Kidney glomerular epithelial cell (primary cell): Measurements from ENCODE around the gene KCNQ2.
"Not testable (repeated sequence)": the region's sequence is repeated elsewhere in the genome, so short reads cannot be mapped to it uniquely, and the experiment has no call there.

Experiments
- DNase-seq: peaks from one replicate; lab custom pipeline; 2025; lab: John Stamatoyannopoulos, UW

Gene KCNQ2

DNA sequence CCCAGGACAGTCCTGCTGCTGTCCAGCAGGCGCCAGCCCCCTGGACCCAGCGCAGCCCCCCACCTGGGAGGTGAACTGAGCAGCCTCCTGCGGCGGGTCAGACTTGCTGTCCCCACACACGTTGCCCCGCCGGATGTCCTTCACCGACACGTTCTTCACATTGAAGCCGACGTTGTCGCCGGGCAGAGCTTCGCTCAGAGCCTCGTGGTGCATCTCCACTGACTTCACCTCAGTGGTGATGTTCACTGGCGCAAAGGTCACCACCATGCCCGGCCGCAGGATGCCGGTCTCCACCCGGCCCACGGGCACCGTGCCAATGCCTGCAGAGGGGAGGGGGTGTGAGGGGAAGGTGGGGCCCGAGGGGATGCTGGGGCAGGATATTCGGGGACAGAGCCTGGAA lies 18.0 kb upstream of the KCNQ2 start:
- DNase-seq, result no peak

GRCh38 chr20:63488315-63489251 lies 16.1 kb upstream of the KCNQ2 start:
- no peak for DNase-seq

DNA sequence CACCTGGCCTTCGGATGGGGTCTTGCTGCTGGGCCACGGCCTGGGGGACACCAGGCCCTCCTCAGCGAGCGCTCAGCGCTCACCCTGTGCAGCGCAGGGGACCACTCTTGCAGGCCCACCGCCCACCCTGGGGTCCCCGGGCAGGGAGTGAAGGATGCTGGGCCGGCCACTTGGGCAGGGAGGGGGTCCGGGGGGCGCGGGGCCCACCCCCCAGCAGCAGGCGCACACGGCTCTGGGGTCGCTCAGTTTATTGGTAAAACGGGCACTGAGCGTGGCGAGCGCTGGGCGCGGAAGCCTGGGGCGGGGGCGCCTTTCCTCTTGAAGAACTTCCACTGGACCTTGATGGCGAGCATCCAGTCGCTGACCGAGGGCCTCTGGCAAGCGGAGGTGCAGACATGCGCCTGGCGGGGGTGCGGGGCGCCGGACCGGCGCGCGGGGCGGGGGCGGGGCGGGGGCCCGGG lies 15.4 kb upstream of the KCNQ2 start:
- no peak for DNase-seq

- no peak for DNase-seq
Observed at GRCh38 chr20:63487116-63487764, 14.8 kb upstream of the KCNQ2 start.

DNA sequence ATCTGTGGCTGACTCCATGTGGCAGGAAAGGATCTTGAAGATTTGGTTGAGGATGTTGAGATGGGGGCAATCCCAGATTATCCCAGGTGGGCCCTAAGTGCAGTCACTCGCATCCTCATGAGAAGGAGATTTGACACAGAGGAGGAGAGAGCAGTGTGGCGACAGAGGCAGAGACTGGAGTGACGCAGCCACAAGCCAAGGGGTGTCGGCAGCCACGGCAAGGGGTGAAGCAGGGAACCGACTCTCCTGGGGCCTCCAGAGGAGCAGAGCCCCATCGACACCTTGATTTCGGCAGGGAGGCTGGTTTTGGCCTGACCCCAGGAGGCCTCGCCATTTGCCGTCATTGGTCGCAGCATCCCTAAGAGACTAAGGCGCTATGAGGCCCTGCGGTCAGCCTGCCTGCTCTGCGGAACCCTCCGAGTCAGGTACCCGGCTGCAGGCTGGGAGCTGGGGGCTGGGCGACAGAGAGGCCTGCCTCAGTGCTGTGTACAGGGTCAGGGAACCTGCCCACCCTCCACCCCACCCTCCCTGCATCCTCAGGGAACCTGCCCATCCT lies 13.9 kb upstream of the KCNQ2 start:
- DNase-seq, result no peak

DNA sequence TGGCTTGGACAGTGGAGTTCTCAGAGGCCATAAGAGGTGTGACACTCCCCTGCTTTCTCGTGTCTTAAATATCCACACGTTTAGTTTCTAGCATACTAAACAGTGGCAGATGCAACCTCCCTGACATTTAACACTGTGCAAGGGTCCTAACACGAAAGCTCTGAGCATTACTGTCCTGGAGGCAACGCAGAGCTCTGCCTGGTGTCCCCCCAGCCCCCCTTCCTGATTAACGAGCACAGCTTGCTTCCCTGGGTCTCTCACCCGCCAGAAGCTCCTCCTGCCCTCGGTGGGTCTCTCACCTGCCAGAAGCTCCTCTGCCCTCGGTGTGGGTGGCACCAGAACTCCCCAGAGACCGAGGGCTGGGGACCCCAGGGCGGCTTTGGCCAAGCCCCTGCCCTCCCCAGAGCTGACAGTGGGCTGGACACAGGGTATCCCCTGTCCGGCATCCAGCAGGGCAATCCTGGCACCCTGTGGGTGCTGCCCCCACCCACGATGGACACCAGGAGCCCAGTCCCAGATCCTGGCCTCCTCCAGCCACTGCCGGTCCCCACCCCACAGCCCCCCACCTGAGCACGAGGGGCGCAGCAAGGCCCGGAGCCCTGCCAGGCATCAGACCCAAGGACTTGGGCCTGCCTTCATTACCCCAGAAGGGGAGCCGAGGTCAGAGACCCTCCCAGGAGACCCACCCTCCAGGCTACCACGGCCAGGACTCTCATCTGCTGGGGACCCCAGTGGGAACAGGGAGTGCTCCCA lies 12.4 kb upstream of the KCNQ2 start:
- DNase-seq, result no peak

DNA sequence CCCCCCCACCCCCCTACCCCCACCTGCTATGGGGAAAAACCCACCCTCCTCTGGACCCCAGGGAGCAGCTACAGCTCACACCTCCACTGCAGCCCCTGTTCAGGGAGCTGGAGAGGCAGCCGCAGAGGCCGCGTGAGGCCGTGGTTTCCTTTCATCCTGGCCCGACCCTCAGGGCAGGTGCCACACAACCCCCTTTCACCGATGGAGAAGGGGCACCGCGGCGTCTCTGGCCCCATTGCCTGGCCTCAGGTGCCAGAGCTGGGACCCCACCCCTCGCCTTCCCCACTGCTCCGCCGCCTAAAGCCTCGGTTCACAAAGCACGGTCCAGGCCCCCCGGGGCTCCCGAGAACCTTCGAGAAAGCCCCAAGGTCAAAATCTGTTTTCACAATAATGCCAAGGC lies 11.8 kb upstream of the KCNQ2 start:
- DNase-seq, result no peak

GRCh38 chr20:63483834-63484233 lies 11.4 kb upstream of the KCNQ2 start:
- no peak for DNase-seq

- no peak for DNase-seq
Observed at GRCh38 chr20:63482021-63482587, 9.6 kb upstream of the KCNQ2 start.

DNA sequence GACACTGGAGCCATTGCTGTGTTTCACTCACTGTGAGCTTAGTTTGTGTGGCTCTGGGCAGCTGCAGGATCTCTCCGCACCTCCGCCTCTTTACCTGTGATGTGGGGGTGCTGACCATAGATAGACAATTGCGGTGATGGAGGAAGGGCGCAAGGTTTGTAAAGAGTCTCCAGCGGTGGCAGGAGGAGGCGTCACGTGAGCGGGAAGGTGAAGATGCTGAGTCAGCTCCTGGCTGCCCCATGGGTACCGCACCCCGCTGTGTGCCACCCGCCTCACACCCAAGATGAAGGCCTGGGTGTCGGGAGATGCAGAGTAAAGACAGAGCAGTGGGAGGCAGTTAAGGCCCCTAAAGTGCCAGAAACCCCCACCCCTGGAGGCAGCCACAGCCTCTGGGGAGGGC lies 9.0 kb upstream of the KCNQ2 start:
- no peak for DNase-seq

DNA sequence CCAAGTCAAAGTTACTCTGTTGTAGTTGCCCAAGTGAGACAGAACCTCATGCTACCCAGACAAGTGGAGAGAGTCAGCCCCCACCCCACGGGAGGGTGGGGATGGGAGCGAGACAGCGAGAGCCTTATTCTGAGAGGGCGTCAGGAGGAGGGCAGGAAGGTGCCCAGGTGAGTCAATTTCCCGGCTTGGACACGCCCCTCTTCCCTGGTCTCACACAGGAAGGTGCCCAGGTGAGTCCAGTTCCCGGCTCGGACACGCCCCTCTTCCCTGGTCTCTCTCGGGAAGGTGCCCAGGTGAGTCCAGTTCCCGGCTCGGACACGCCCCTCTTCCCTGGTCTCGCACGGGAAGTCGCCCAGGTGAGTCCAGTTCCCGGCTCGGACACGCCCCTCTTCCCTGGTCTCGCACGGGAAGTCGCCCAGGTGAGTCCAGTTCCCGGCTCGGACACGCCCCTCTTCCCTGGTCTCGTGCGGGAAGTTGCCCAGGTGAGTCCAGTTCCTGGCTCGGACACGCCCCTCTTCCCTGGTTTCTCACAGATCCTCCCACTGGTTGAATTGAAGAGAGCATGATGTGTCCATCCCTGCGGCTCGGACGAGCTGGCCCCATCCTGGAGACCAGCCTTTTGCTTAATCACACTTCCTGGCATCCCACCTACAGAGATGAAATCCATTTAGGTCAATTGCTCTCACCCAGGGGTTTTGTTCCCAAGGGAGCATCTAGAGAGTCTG lies 7.4 kb upstream of the KCNQ2 start:
- not testable (repeated sequence) for DNase-seq

- no peak for DNase-seq
Observed at GRCh38 chr20:63478346-63479302, 6.2 kb upstream of the KCNQ2 start.

- DNase-seq, result no peak
Observed at GRCh38 chr20:63477944-63478343, 5.5 kb upstream of the KCNQ2 start.

GRCh38 chr20:63477061-63477616 lies 4.7 kb upstream of the KCNQ2 start:
- no peak for DNase-seq

- DNase-seq, result peak; percentile 10
Observed at GRCh38 chr20:63475209-63475608, 2.8 kb upstream of the KCNQ2 start.

DNA sequence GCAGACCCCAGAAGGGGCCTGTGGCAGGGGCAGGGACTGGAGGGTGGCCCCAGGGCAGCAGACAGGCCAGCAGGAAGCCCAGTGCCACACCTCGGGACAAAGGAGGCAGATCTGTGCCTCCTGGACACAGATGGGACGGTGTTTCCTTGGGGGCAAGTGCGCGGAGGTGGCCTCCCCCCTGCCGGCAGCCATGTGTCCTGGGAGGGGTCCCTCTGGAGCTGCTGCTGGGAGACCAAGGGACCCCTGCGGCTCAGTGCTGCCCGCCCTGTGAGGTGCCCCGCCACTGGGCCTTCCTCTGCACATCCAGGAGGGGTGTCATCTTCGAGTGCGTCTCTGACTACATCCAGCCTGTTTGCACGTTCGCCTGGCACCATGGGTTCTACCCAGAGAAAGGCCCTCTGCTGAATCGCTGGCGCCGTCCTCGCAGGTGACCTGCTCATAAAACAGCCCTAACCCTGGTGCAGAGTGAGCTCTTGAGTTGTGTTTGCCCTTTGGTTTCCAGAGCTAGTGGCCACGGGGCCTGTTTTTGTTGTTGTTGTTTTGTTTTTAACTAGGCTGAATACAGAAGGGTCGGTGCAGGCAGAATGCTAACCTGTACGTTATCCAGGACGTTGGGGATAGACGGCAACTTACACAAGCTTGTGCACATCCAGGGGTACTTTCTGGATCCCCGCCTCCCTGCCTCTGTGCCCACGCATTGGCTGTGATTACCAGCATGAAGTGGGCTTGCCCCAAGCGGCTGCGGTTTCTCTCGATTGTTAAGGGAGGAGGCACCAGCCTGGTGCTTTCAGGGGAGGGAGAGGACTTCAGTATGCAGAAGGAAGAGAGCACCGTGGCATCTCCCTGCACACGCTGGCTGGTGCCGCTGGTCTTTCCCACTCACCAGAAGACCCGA lies 1.3 kb upstream of the KCNQ2 start:
- no peak for DNase-seq

DNA sequence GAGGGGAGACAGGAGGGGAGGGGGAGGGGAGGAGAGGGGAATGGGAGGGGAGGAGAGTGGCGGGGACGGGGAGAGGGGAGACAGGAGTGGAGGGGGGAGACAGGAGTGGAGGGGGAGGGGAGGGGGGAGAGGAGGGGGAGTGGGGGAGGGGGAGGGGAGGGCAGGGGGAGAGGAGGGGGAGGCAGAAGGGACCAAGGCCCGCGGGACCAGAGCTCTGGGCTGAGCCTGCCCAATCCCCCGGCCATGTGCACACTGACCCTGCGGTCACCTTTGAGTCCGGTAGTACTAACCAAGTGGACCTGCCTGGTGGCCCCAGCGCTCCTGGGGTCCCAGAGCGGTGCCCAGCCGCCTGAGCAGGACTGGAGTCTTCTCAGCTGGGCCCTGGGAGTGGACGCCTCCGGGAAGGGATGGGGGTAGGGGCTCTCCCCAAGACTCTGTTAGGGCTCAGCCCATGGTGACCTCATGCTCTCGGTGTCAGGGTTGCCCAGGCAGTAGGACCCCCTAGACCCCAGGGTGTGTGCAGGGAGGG lies 471 bp upstream of the KCNQ2 start:
- DNase-seq, result no peak

GRCh38 chr20:63471717-63471980 lies 806 bp downstream of the KCNQ2 start:
- DNase-seq, result no peak
